HFFc6 (cell line): ENCODE data around the gene STMN3. TPM values are rescaled to one million over a fixed set of nuclear protein-coding genes. Genes with fewer than 3 reads are reported as not detected.

Experiments
- DNase-seq: peaks from one replicate; pipeline ENCODE4 v3.0.0-alpha.2; 2018
- H3K27ac Mint-ChIP-seq: 2 replicates; pipeline ENCODE4 v1.8.0; 2020; ENCODE audit warnings: mild to moderate bottlenecking, mixed read lengths
- H3K27me3 Mint-ChIP-seq: 2 replicates; pipeline ENCODE4 v1.8.0; 2021; ENCODE audit warnings: mild to moderate bottlenecking, moderate library complexity, mixed read lengths; ENCODE audit not compliant: insufficient read depth
- H3K36me3 Mint-ChIP-seq: 2 replicates; pipeline ENCODE4 v1.8.0; 2021; ENCODE audit warnings: low read depth, mixed read lengths
- H3K4me1 Mint-ChIP-seq: 2 replicates; pipeline ENCODE4 v1.8.0; 2020; ENCODE audit warnings: low read depth, mixed read lengths
- H3K4me3 Mint-ChIP-seq: 2 replicates; pipeline ENCODE4 v1.8.0; 2020; ENCODE audit warnings: mild to moderate bottlenecking, moderate library complexity, mixed read lengths
- H3K9me3 Mint-ChIP-seq: 2 replicates; pipeline ENCODE4 v1.8.0; 2020; ENCODE audit warnings: mild to moderate bottlenecking, mixed read lengths
- total RNA-seq, 6 experiments: library from RNA; stranded (reverse); fragmentation: NEBNext Ultra II Directional; extraction: Animal tissue kit (Norgen Biotek cat#: 25700); gene quantifications; 2 replicates in 1 of 6; 3 replicates in 5 of 6; pipeline ENCODE4 v1.2.3, GENCODE V29; 2021
- TF ChIP-seq, protein P1 (sequence below): fragments of 200-600 bp; sonication (generic); IDR thresholded peaks from 2 replicates; pipeline ENCODE4 v1.5.0; 2021; ENCODE audit warnings: antibody characterized with exemption, mild to moderate bottlenecking

Gene STMN3
- total RNA-seq, 6 experiments from 2014 or later: 0.77 to 3.2 (median 1.5) TPM

DNA sequence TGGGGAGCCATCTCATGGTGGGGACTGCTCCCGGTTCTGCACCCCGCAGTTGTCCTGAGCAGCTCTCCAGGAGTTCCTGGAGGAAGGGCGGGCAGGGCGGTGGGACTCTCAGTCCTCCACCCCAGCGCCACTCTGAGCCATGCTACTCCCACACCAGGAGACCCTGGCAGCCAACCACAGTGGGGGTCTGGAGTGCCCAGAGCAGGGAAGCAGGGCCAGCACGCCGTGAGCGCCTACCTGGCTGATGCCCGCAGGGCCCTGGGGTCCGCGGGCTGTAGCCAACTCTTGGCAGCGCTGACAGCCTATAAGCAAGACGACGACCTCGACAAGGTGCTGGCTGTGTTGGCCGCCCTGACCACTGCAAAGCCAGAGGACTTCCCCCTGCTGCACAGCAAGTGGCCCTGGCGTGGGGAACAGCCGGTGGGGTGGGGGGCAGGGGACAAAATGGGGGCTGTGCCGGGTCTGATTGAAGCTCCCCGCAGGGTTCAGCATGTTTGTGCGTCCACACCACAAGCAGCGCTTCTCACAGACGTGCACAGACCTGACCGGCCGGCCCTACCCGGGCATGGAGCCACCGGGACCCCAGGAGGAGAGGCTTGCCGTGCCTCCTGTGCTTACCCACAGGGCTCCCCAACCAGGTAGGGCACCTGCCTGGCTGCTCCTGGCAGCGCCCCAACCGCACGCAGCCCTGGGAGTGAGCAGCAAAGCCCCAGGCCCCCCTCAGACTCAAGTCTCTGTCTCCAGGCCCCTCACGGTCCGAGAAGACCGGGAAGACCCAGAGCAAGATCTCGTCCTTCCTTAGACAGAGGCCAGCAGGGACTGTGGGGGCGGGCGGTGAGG is 41.6 kb upstream of the STMN3 start:
- no peaks in the 10 kb centered on the region; the same call in 1 of the 2 replicates for H3K36me3 Mint-ChIP-seq
- H3K9me3 Mint-ChIP-seq: no peaks in the 10 kb centered on the region
- H3K27ac Mint-ChIP-seq: no peak overlapping the region
- TF ChIP-seq, protein P1, sequence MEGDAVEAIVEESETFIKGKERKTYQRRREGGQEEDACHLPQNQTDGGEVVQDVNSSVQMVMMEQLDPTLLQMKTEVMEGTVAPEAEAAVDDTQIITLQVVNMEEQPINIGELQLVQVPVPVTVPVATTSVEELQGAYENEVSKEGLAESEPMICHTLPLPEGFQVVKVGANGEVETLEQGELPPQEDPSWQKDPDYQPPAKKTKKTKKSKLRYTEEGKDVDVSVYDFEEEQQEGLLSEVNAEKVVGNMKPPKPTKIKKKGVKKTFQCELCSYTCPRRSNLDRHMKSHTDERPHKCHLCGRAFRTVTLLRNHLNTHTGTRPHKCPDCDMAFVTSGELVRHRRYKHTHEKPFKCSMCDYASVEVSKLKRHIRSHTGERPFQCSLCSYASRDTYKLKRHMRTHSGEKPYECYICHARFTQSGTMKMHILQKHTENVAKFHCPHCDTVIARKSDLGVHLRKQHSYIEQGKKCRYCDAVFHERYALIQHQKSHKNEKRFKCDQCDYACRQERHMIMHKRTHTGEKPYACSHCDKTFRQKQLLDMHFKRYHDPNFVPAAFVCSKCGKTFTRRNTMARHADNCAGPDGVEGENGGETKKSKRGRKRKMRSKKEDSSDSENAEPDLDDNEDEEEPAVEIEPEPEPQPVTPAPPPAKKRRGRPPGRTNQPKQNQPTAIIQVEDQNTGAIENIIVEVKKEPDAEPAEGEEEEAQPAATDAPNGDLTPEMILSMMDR: no peak
- no peak for DNase-seq
- H3K4me3 Mint-ChIP-seq: no peak overlapping the region
- H3K27me3 Mint-ChIP-seq: peaks cover 46% of the 10 kb centered on the region
- peaks cover 10% of the 10 kb centered on the region; the same call in 1 of the 2 replicates for H3K4me1 Mint-ChIP-seq

DNA sequence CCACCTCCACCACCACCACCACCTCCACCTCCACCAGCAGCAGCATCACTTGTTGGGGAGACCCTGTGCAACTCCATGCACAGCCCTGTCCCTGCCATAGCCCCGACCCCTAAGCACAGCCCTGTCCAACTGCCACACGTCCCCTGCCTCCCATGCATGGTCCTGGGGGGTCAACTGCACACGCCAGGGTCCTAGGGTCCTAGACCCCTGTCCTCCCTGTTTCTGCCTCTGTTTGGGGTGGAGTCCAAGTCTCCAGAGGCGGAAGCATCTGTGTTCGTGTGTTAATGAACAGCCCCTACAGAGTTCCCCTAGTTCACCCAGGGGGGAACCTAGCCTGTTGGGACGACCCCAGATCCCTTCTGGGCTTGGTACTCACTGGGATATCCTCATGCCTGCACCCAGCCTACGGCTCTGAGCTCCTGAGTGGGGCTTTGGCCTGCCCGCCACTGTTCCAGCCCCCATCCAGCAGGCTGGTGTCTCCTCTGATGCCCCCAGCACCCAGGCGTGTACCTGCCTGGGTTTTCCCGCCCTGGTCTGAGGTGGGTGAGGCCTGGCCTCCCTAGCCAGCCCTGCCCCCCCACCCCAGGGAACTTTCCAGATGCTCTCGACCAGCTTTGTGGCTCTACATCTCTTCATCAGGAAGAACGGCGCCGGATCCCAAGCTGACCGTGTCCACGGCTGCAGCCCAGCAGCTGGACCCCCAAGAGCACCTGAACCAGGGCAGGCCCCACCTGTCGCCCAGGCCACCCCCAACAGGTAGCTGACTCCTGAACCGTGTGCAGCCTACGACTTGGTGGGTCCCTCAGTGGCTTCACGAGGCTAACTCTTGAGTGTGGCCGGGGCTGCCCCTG is 40.7 kb upstream of the STMN3 start:
- no peaks in the 10 kb centered on the region; the same call in 1 of the 2 replicates for H3K36me3 Mint-ChIP-seq
- H3K27me3 Mint-ChIP-seq: peaks cover 41% of the 10 kb centered on the region
- H3K4me3 Mint-ChIP-seq: no peak overlapping the region
- H3K9me3 Mint-ChIP-seq: no peaks in the 10 kb centered on the region
- no peak for DNase-seq
- TF ChIP-seq, protein P1: no peak
- H3K27ac Mint-ChIP-seq: peak overlapping the region; percentile 53
- H3K4me1 Mint-ChIP-seq: peaks cover 4% of the 10 kb centered on the region; the same call in 1 of the 2 replicates

DNA sequence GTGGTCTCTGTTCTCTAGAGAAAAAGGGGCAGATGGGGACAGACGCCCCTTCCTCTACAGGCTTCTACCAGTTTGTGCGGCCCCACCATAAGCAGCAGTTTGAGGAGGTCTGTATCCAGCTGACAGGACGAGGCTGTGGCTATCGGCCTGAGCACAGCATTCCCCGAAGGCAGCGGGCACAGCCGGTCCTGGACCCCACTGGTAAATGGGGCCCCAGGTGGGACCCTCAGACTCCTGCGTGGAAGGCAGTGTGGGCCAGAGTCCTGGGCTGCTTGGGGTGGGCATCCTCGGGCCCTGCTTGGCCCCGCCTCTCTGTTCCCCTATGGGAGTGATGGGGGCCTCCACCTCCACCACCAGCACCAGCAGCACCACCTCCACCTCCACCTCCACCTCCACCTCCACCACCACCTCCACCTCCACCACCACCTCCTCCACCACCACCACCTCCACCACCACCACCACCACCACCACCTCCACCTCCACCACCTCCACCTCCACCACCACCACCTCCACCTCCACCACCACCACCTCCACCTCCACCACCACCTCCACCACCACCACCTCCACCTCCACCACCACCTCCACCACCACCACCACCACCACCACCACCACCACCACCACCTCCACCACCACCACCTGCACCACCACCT is 40.0 kb upstream of the STMN3 start:
- Mint-ChIP-seq H3K9me3 (no peaks in the 10 kb centered on the region), H3K36me3 (no peaks in the 10 kb centered on the region; the same call in 1 of the 2 replicates), H3K27ac (no peak overlapping the region), H3K4me1 (no peaks in the 10 kb centered on the region), H3K4me3 (no peak overlapping the region), H3K27me3 (peaks cover 38% of the 10 kb centered on the region)
- TF ChIP-seq, protein P1: no peak
- no peak for DNase-seq

DNA sequence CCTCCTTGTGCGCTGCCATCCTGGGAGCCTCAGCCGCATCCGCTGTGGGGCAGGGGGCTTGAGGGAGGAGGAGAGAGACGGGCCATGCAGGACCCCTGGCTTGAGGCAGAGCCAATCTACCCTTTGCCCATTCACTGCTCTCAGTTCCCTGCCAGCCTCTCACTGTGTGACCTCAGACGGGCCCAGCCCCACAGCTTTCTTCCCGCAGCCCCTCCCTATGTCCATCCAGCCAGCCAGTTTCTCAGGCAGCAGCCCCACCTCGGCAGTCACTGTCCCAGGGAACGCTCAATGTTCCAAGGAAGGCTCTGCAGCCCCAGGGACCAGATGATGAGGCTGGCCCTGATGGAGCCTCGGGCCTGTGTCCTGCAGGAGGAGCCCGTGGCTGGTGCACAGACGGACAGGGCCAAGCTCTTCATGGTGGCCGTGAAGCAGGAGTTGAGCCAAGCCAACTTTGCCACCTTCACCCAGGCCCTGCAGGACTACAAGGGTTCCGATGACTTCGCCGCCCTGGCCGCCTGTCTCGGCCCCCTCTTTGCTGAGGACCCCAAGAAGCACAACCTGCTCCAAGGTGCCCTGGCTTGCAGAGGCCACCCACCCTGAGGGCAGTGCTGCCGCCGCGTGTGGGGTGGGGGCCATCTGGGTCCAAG is 39.3 kb upstream of the STMN3 start:
- no peak overlapping the region for H3K4me3 Mint-ChIP-seq
- DNase-seq: peak; percentile 20
- H3K27me3 Mint-ChIP-seq: peaks cover 41% of the 10 kb centered on the region
- H3K4me1 Mint-ChIP-seq: no peaks in the 10 kb centered on the region
- peak overlapping the region; percentile 66 for H3K27ac Mint-ChIP-seq
- TF ChIP-seq, protein P1: peak; percentile 18; the same call in 1 of the 2 replicates
- H3K9me3 Mint-ChIP-seq: no peaks in the 10 kb centered on the region
- no peaks in the 10 kb centered on the region; the same call in 1 of the 2 replicates for H3K36me3 Mint-ChIP-seq
